Tibial nerve (tissue), 3 donors: Measurements from ENCODE around the gene IRS2.

ENCODE experiments used
- CTCF ChIP-seq, 5 experiments: fragments of 200-600 bp in 3 of 5; fragments of 450-650 bp in 2 of 5; sonication (generic) in 3 of 5; IDR thresholded peaks; one replicate each; pipeline ENCODE4 v1.5.1; 2016 to 2019; ENCODE audit warnings: antibody characterized with exemption in 5 of 5, mild to moderate bottlenecking in 3 of 5, moderate library complexity in 2 of 5
- POLR2A ChIP-seq, 2 donors: fragments of 450-650 bp; IDR thresholded peaks; one replicate each; pipeline ENCODE4 v1.6.1; 2017; ENCODE audit warnings: antibody characterized with exemption in 2 of 2, mild to moderate bottlenecking in 2 of 2, moderate library complexity in 2 of 2

GRCh38 chr13:109790086-109790485 is 3.7 kb upstream of the IRS2 start:
- TF ChIP-seq POLR2A (IDR thresholded peaks at IDR 0.05) (no peak), CTCF (IDR thresholded peaks at IDR 0.05) (no peak)
